ENCODE measurements around the gene TKFC. TPM values are rescaled to one million over a fixed set of nuclear protein-coding genes. Genes with fewer than 3 reads are reported as not detected.
A peak's percentile ranks its signal among the peaks of the same experiment; 100 is the strongest.
"Not testable (repeated sequence)": the region's sequence is repeated elsewhere in the genome, so short reads cannot be mapped to it uniquely, and the experiment has no call there.

The TKFC gene
- total RNA-seq, 1 experiment from 2014 or later, result 42.0 TPM

DNA sequence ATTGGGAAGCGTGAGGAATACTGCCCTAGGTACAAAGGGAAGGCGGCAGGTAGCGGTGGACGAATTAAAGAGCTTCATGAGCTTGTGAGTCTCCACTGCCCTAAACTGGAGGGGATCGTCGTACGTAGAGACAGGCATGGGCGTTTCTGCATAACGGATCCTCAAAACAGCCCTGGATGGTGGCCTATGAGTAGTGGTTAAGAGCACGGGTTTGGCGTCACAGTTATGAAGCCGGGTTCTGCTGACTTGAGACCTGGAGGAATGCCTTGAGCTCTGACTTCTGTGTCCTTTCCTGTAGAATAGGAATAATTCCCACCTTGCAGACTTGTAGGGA, 29.5 kb downstream of the TKFC start:
- DNase-seq (ENCODE audit: extremely low read depth, low read depth), result no peak

DNA sequence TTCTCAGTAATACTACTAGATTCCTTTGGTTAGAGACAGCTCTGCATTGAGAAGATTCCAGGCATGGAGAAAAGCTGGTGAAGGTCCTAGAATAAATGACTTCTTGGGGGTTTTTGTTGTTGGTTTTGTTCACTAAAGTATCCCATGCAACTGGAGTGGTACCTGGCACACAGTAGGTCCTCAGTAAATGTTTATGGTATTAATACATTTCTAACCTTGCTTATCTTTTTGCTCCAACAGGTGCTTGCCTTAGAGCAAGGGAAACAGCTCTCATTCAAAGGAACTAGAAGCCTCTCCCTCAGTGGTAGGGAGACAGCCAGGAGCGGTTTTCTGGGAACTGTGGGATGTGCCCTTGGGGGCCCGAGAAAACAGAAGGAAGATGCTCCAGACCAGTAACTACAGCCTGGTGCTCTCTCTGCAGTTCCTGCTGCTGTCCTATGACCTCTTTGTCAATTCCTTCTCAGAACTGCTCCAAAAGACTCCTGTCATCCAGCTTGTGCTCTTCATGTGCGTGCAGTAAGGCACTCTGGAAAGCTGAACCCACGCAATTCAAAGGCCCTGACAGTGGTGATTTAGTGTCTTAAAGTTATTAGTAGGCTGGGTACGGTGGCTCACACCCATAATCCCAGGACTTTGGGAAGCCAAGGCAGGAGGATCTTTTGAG, 31.1 kb downstream of the TKFC start:
- no peak for DNase-seq (ENCODE audit: extremely low read depth, low read depth)

DNA sequence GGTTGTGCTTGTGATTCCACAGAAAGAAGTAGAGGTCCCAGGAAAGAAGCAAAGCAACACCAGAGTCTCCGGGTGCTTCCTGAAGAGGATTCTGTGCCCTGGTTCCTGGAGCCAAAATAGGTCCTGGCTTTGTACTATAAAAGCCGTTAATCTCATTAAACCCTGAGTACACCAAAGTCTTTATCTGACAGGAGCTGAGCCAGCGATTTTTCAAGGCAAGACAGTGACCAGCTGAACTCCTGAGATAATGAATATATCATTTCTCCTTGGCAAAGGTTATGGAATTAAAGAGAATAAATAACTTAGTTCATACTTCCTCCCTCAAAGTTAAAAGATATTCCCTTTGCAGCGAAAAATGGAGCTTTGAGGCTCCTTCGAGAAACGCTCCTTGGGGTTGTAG, 34.4 kb downstream of the TKFC start:
- DNase-seq (ENCODE audit: extremely low read depth, low read depth), result no peak

DNA sequence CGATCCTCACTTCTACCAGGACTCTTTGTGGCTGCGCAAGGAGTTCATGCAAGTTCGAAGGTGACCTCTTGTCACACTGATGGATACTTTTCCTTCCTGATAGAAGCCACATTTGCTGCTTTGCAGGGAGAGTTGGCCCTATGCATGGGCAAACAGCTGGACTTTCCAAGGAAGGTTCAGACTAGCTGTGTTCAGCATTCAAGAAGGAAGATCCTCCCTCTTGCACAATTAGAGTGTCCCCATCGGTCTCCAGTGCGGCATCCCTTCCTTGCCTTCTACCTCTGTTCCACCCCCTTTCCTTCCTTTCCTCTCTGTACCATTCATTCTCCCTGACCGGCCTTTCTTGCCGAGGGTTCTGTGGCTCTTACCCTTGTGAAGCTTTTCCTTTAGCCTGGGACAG, 35.6 kb downstream of the TKFC start:
- no peak for DNase-seq (ENCODE audit: extremely low read depth, low read depth)

DNA sequence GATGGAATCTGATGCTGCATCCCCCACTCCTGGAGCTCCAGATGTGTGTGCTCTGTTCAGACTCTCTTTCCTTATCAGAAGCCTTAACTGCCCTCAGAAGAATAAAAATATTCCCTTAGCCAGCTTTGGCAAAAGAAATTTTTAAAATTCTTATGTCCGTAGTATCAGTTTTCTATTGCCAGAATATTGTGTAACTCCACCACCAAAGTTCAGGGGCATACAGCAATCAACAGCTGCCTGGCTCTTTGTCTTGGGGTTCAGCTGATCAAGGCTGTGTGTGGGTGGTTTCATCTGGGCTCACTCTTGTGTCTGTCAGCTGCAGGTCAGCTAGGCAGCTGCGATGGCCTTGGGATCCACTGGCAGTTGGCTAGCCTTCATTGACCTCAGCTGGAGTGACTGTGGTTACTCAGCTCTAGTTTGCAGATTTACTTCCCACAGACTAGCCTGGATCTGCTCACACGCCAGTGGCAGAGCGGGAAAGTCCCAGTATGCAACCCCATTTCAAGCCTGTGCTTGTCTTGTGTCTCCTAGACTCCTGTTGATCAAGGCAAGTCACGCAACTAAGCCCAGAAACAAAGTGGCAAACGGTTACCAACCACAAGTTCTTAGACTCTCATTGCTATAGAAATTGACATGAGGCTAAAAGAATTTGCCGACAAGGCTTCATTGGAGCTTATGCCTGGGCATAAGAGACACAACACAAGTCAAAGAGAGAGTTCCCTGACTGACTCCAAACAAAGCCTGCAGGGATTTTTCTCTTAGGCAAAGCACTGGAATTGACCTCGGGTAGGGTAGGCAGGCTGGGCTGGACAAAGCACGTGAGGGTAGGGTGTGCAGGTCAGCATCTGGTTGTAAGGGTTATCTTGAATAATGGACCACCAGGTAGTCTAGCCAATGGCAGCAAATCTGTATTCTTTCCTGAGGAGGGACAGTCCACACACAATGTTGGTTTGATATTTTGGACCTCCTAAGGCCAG, 36.6 kb downstream of the TKFC start:
- no peak for DNase-seq (ENCODE audit: extremely low read depth, low read depth)

DNA sequence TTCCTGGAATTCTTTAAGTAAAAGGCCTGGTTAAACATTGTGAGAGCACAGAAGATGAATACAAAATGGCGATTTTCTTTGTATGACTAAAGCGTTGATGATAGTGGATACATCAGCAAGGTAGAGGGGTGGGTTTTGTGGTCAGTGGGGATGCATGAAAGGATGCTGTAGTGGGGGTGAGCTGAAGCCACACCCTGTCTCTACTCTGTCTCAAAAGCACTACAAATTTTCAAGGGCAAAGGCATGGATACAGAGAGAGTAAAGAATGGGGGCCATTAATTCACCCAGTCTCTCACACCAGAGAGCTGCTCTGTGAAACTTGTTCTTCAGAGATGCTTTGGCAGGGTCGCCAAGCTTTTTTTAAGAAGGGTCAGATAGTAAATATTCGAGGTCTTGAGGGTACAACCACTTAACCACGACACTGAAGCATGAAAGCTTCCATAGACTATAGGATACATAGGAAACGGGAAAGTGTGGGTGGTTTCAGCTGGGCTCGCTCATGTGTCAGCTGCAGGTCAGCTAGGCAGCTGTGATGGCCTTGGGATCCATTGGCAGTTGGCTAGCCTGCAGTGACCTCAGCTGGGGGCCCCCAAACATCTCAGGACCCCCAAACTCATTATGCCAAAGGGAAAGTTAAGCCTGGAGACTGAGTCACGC, 37.4 kb downstream of the TKFC start:
- no peak for DNase-seq (ENCODE audit: extremely low read depth, low read depth)

DNA sequence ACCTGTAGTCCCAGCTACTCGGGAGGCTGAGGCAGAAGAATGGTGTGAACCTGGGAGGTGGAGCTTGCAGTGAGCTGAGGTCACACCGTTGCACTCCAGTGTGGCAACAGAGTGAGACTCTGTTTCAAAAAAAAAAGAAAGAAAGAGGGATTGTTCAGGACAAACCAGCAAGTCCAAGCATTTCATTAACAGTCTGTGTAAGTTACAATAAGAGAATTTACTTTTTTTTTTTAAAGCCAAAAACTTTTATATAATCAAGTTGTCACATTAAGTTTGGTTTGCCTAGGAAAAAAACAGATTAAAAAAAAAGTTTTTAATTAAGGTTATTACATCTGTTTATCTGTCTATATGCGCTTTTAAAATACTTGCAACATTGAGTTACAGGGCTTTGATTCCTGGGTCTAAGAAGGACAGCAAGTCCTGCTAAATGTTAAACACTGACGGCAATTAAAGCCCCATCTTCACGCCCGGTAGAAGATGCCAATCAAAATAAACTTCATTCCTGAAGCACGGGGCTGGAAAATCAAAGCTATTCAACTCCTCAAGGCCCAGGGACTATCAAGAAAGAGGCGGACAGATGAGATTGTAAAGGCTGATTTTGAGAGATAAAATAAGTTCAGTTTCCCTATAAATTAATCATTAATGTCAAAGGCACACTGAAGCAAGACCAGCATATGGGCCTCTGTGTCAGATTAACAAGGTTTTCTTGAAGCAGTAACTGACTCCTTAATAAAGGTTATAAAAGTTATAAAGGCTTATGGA, 39.8 kb downstream of the TKFC start:
- no peak for DNase-seq (ENCODE audit: extremely low read depth, low read depth)

DNA sequence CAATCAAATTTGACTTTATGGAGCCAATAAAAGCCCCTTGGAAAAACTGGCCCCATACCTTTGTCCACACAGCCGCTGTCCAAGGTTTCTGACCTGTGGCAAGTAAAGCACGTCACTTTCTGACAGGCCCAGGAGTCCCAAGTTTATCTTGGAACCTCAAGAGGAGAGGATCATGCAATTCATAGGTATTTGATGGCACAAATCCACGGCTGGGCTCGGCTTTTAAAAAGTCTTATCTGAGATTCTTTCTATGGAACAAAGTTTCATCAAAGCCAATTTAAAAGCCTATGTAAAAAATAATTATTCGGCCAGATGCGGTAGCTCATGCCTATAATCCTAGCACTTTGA, 42.7 kb downstream of the TKFC start:
- DNase-seq (ENCODE audit: extremely low read depth, low read depth), result no peak

DNA sequence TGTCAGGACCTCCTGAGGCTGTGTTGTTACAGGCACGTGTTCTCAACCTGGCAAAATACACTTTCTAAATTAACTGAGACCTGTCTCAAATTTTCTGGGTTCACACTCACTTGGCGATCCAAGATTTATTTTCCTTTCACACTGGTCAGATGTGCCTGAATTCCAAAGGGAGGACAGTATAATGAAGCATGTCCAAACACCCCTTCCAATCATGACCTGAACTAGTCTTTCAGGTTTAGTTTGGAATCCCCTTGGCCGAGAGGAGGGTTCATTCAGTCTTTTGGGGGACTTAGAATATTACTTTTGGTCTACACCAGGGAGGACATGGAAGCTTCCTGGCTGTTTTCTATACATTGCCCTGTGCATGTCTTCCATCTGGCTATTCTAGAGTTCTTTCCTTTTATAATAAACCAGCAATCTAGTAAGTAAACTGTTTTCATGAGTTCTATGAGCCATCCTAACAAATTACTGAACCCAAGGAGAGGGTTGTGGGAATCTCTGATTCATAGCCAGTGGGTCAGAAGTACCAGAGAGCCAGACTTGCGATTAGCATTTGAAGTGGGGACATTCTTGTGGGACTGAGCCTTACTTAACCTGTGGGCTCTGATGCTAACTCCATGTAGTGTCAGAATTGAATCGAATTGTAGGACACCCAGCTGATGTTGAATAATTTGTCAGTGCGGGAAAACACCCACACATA, 44.6 kb downstream of the TKFC start:
- no peak for DNase-seq (ENCODE audit: extremely low read depth, low read depth)

DNA sequence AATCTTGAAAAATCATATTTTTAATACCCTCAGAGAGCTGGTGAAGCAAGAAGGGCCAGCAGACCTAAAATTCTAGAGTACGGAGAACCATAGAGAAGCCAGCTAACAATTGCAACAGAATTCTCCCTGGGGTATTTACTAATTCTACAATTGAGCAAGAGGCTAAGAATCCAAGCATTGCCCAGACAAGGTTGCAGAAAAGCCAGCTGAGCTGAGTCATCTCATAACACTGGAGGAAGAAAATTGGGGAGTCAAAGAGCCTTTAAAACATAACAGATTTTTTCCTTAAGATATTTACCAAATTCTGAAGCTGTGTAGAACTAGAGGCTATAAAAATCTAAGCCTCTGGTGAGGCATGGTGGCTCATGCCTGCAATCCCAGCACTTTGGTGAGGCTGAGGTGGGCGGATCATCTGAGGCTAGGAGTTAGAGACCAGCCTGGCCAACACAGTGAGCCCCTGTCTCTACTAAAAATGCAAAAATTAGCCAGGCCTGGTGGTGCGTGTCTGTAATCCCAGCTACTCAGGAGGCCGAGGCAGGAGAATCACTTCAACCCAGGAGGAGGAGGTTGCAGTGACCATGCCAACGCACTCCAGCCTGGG, 45.8 kb downstream of the TKFC start:
- peak; percentile 73 for DNase-seq (ENCODE audit: extremely low read depth, low read depth)

DNA sequence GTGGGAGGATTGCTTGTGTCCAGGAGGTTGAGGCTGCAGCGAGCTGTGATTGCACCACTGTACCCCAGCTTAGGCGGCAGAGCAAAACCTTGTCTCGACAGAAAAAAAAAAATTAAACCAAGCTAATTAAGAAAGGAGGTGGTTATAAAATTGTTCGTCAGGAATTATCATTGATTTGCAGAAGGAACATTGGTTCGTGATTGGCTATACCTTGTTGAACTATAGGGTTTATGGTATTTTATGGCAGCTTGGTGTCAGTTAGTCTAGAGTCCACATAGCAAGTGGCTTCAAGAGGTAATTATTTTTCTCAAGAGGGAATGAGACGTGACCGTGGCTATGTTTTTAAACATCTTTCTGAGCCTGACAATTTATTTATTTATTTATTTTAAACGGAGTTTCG, 47.9 kb downstream of the TKFC start:
- no peak for DNase-seq (ENCODE audit: extremely low read depth, low read depth)

DNA sequence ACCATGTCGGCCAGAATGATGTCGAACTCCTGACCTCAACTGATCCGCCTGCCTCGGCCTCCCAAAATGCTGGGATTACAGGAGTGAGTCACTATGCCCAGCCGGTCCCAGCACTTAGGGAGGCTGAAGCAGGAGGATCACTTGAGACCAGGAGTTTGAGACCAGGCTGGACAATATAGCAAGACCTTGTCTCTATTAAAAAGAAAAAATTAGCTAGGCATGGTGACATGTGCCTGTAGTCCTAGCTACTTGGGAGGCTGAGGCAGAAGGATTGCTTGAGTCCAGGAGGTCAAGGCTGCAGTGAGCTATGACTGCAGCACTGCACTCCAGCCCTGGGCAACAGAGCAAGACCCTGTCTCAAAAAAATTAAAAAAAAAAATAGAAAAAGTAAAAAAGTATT, 50.8 kb downstream of the TKFC start:
- DNase-seq (ENCODE audit: extremely low read depth, low read depth), result not testable (repeated sequence)

DNA sequence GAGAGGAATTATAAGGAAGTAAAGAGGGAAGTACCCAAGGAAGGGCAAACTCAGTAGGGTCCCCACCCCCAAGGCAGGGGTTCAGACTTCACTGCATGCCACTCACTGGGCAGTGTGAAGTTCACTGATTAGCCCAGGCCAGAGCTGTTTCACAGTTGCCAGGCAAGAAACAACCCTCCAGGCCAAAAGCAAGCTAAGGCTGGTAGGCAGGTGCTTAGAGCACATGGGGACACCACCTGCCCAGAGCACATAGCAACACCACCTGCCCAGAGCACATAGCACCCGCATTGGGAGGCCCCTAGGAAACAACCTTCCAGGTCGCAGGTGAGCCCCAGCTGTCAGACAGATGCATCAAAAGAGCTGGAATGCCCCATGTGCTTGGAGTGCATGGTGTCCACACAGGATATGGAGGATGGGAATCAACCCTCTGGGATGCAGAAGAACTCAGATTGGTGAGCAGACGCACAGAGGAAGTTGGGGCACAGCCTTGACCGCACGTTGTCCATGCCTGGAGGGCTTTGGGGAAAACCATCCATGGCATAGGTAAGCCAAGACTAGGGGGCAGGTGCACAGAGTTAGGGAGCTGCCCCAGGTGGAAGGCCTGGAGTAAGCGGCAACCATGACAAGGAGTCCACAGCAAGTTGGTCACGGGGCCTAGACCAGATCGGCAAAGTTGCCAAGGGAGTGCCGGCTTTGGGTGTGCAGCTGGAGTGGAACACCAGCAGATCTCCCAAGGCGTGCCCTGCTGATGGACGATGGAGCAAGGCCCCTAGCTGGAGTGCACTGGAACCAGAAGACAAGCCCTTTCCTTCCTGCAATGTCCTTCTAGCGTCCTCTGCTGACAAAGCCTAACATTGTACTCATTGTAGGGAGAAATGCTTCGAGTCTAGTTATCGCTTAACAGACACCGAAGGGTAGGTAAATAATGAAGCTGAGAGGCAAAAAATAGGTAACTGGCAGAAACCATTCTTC, 51.5 kb downstream of the TKFC start:
- no peak for DNase-seq (ENCODE audit: extremely low read depth, low read depth)

DNA sequence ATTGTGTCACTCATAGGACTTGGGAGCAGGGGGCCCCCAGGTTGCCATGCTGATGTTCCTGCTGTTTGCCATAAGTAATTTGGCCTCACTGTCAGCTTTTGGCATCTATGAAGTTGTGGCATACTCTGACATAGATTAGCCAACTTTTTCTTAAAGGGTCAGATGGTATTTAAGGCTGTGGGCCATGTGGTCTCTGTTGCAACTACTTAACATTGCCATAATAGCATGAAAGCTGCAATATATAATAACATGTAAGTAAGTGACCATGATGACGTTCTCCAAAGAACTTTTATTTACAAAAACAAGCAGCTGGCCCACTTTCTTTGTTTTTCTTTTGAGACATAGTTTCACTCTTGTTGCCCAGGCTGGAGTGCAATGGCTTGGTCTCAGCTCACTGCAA, 57.1 kb downstream of the TKFC start:
- DNase-seq (ENCODE audit: extremely low read depth, low read depth), result no peak

DNA sequence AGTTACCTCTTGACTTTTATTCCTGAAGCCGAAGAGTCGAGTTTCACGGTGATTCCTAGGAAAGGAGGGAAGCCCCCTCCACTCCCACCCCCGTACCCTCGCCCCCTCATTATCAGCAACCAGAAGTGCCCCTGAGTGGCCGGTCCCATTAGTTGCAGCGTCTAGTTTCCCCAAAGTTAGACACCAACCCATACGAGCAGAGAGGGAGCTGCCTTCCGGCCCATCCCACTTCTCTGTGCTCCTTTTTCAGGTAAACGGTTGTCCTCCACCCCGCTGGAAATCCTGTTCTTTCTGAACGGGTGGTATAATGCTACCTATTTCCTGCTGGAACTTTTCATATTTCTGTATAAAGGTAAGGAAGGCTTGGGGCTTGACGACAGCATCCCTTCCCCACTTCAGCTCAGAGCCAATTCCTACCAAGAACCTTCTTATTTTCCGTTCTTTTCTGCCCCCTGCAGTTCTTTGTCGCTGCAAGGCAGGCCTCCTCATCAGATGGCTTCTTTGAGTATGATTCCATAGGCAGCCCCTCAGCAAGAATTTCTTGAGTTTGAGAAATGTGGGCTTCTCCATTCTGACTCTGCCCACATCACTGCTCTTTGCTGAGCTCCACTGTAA, 60.1 kb downstream of the TKFC start:
- DNase-seq (ENCODE audit: extremely low read depth, low read depth), result no peak

Measured in NCI-H460 (cell line).